Hepatocyte (in vitro differentiated cells): Measurements from ENCODE around the gene CCL28. TPM values are rescaled to one million over a fixed set of nuclear protein-coding genes. Genes with fewer than 3 reads are reported as not detected.

Source experiments
- DNase-seq: peaks from one replicate; pipeline ENCODE4 v3.0.0-alpha.2; 2016; ENCODE audit warnings: low spot score
- H2AFZ ChIP-seq: fragments of 200-600 bp; sonication (generic); 2 replicates; pipeline ENCODE4 v1.6.0; 2016; ENCODE audit warnings: antibody characterized with exemption, mild to moderate bottlenecking
- H3K27ac ChIP-seq: fragments of 200-600 bp; sonication (generic); 2 replicates; pipeline ENCODE4 v1.5.1; 2016; ENCODE audit warnings: mild to moderate bottlenecking
- H3K27me3 ChIP-seq: fragments of 200-600 bp; sonication (generic); 2 replicates; pipeline ENCODE4 v1.6.1; 2016
- H3K36me3 ChIP-seq: fragments of 200-600 bp; sonication (generic); replicated peaks from 2 replicates; pipeline ENCODE4 v1.5.1; 2016; ENCODE audit warnings: low read depth; ENCODE audit not compliant: insufficient read depth
- H3K4me1 ChIP-seq: fragments of 200-600 bp; sonication (generic); 2 replicates; pipeline ENCODE4 v1.5.1; 2016; ENCODE audit warnings: mild to moderate bottlenecking, moderate library complexity; ENCODE audit not compliant: insufficient read depth
- H3K4me2 ChIP-seq: fragments of 200-600 bp; sonication (generic); 2 replicates; pipeline ENCODE4 v1.6.0; 2016
- H3K4me3 ChIP-seq: fragments of 200-600 bp; sonication (generic); 2 replicates; pipeline ENCODE4 v1.5.1; 2016; ENCODE audit warnings: mild to moderate bottlenecking
- H3K79me2 ChIP-seq: fragments of 200-600 bp; sonication (generic); 2 replicates; pipeline ENCODE4 v1.6.0; 2017; ENCODE audit warnings: mild to moderate bottlenecking
- H3K9me2 ChIP-seq: fragments of 200-600 bp; sonication (generic); replicated peaks from 2 replicates; pipeline ENCODE4 v1.6.0; 2017; ENCODE audit warnings: mild to moderate bottlenecking; ENCODE audit not compliant: insufficient read depth
- H3K9me3 ChIP-seq: fragments of 200-600 bp; sonication (generic); 2 replicates; pipeline ENCODE4 v1.5.1; 2016; ENCODE audit warnings: low read depth, mild to moderate bottlenecking
- H4K20me1 ChIP-seq: fragments of 200-600 bp; sonication (generic); 2 replicates; pipeline ENCODE4 v1.6.0; 2016; ENCODE audit warnings: mild to moderate bottlenecking; ENCODE audit not compliant: insufficient read depth, poor library complexity, severe bottlenecking
- EZH2 ChIP-seq: fragments of 200-600 bp; sonication (generic); IDR thresholded peaks from 2 replicates; pipeline ENCODE4 v1.6.1; 2016; ENCODE audit warnings: antibody characterized with exemption, mild to moderate bottlenecking, borderline replicate concordance
- EZH2phosphoT487 ChIP-seq: fragments of 200-600 bp; sonication (generic); IDR thresholded peaks from one replicate; pipeline ENCODE4 v1.6.1; 2018; ENCODE audit warnings: antibody characterized with exemption, mild to moderate bottlenecking, low read depth, moderate library complexity; ENCODE audit not compliant: unreplicated experiment, severe bottlenecking
- WGBS: methylation state at CpG from one replicate; pipeline ENCODE4 v1.1.6; 2016; ENCODE audit warnings: low lambda C conversion rate; ENCODE audit errors: missing lambda C conversion rate; 5-methylcytosine and 5-hydroxymethylcytosine counted together
- polyA plus RNA-seq: library from polyadenylated mRNA; unstranded; fragments of >200 nt; fragmentation: Nextera tagmentation; extraction: Ambion mirVana; gene quantifications from 2 replicates; pipeline ENCODE4 v1.2.1, GENCODE V29; 2016
- total RNA-seq: library from RNA; depleted of rRNA; stranded (reverse); fragments of >200 nt; gene quantifications from 2 replicates; pipeline ENCODE4 v1.2.3, GENCODE V29; 2014
- TF ChIP-seq, protein P1 (sequence below): fragments of 200-600 bp; sonication (generic); IDR thresholded peaks from 2 replicates; pipeline ENCODE4 v1.5.1; 2016; ENCODE audit warnings: antibody characterized with exemption, mild to moderate bottlenecking; ENCODE audit not compliant: poor library complexity

Gene CCL28
- total and polyA plus RNA-seq, 2 experiments from 2014 or later = 0.80 to 1.1 TPM

DNA sequence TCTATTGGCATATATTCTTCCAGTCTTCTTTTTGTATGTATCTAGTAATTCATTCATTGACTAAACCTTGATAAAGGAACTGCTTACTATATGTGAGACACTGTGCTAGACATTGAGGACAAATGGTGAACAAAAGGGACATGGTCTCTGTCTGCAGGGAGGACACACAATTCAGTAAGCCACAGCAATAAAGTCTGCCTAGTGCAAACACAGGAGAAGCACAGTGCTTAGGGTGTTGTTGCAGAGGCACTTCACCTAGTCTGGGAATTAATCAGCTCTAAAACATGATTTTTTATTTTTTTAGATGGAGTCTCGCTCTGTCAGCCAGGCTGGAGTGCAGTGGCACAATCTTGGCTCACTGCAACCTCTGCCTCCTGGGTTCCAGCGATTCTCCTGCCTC lies 6.4 kb upstream of the CCL28 start:
- WGBS = 85% methylated on average over 2 of the region's 2 CpGs
- no peaks in the 10 kb centered on the region for H3K9me3 ChIP-seq
- H3K4me2 ChIP-seq = no peak overlapping the region
- H3K4me3 ChIP-seq = no peak overlapping the region
- H3K79me2 ChIP-seq = no peaks in the 10 kb centered on the region
- H2AFZ ChIP-seq = no peak overlapping the region
- no peaks in the 10 kb centered on the region for H3K27me3 ChIP-seq
- TF ChIP-seq, protein P1, sequence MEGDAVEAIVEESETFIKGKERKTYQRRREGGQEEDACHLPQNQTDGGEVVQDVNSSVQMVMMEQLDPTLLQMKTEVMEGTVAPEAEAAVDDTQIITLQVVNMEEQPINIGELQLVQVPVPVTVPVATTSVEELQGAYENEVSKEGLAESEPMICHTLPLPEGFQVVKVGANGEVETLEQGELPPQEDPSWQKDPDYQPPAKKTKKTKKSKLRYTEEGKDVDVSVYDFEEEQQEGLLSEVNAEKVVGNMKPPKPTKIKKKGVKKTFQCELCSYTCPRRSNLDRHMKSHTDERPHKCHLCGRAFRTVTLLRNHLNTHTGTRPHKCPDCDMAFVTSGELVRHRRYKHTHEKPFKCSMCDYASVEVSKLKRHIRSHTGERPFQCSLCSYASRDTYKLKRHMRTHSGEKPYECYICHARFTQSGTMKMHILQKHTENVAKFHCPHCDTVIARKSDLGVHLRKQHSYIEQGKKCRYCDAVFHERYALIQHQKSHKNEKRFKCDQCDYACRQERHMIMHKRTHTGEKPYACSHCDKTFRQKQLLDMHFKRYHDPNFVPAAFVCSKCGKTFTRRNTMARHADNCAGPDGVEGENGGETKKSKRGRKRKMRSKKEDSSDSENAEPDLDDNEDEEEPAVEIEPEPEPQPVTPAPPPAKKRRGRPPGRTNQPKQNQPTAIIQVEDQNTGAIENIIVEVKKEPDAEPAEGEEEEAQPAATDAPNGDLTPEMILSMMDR = no peak
- TF ChIP-seq EZH2 = no peak
- TF ChIP-seq EZH2phosphoT487 = no peak
- H3K36me3 ChIP-seq = no peaks in the 10 kb centered on the region
- no peak overlapping the region for H3K27ac ChIP-seq
- no peak for DNase-seq
- H3K4me1 ChIP-seq = peaks cover 6% of the 10 kb centered on the region
- H4K20me1 ChIP-seq = no peaks in the 10 kb centered on the region
- no peaks in the 10 kb centered on the region for H3K9me2 ChIP-seq

DNA sequence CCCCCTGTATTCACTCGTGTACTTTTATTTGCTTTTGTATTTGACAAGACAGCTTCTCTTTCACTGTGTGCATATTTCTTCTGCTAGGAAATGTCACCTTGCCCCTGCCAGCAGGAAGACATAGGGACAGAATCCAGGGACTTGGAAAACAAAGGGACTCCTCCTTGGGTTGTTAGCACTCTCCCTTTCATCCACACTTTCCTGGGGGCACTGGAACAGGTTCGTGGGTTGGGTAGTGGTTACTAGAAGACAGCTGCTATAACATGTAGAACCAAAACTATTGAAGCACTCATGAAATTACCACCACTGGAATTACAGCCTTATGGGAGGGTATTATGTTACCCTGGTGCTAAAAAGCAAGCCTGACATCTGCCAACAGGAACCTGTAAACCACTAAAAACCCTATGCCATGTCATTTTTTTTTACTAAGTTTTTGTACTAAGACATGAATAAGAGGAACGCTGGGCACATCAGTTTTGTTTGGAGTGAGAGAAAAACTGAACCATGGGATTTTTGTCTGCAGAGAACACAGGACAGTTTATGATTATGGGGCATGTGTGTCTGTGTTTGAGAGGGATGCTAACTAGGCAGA lies 4.7 kb upstream of the CCL28 start:
- Histone ChIP-seq H3K9me3 (no peaks in the 10 kb centered on the region), H2AFZ (no peak overlapping the region), H3K4me1 (peaks cover 5% of the 10 kb centered on the region), H3K9me2 (no peaks in the 10 kb centered on the region), H3K27me3 (no peaks in the 10 kb centered on the region), H4K20me1 (no peaks in the 10 kb centered on the region), H3K36me3 (no peaks in the 10 kb centered on the region), H3K4me3 (no peak overlapping the region), H3K4me2 (no peak overlapping the region), H3K27ac (no peak overlapping the region), H3K79me2 (no peaks in the 10 kb centered on the region)
- TF ChIP-seq EZH2phosphoT487 = no peak
- TF ChIP-seq, protein P1 = no peak
- WGBS = 54% methylated on average over 3 of the region's 3 CpGs
- no peak for DNase-seq

DNA sequence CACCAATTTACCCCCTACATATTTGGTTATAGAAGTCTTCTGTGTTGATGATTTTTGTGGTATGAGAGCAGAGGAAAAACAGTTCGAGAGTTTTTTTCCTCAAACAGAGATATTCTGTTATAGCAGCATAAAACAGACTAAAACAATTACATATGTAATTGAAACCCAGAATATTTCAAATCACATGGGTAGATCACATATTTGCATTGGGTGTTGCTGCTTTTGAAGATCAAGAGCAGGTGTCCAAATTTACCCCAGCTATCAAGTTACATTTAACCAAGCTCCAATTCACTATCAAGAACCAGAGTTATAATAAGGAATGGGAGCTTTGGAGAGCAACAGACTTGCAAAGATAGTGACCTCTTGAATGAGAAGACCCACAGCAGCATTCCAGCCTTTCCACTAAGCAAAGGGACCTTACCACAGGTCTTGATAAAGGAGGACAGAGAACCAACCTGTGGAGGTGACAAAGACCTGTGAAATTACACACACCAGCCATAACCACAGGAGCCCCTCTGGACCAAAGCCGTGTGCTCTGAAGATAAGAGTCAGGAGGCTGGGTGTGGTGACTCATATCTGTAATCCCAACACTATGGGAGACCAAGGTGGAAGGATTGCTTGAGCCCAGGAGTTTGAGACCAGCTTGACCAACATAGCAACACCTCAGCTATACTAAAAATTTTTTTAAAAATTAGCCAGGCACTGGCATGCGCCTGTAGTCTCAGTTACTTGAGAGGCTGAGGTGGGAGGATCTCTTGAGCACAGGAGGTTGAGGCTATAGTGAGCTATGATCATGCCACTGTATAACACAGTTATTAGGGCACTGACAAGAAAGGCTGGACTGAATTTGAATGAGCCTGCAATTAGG lies 4.0 kb upstream of the CCL28 start:
- Histone ChIP-seq H3K9me2 (no peaks in the 10 kb centered on the region), H3K79me2 (no peaks in the 10 kb centered on the region), H3K4me3 (no peak overlapping the region), H4K20me1 (no peaks in the 10 kb centered on the region), H3K27me3 (no peaks in the 10 kb centered on the region), H2AFZ (no peak overlapping the region), H3K4me1 (no peaks in the 10 kb centered on the region), H3K27ac (no peak overlapping the region), H3K4me2 (no peak overlapping the region), H3K36me3 (no peaks in the 10 kb centered on the region), H3K9me3 (no peaks in the 10 kb centered on the region)
- TF ChIP-seq EZH2 (no peak), EZH2phosphoT487 (no peak)
- TF ChIP-seq, protein P1 = no peak
- DNase-seq = peak; percentile 34
- WGBS = 63% methylated on average over 3 of the region's 3 CpGs
